ENCODE measurements around the gene ACP4.

DNA sequence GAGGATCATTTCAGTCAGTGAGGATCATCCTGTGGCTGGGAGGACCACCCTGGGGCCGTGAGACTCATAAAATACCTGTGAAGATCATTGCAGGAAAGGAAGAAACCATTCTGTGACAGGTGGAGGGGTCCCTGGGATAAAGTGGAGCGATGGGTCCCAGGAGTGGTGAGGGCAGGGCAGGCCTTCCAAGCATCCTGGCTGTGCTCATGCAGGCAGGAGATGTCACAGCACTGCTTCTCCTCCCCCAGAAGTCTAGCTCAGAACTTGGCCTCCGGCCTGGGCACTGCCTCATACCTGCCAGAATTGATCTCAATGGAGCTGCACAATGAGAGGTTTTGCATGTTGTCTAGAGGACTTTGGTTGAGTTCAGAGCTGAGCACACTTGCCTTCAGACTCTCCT is 22.3 kb downstream of the ACP4 start:
- TF ChIP-seq, protein P1, sequence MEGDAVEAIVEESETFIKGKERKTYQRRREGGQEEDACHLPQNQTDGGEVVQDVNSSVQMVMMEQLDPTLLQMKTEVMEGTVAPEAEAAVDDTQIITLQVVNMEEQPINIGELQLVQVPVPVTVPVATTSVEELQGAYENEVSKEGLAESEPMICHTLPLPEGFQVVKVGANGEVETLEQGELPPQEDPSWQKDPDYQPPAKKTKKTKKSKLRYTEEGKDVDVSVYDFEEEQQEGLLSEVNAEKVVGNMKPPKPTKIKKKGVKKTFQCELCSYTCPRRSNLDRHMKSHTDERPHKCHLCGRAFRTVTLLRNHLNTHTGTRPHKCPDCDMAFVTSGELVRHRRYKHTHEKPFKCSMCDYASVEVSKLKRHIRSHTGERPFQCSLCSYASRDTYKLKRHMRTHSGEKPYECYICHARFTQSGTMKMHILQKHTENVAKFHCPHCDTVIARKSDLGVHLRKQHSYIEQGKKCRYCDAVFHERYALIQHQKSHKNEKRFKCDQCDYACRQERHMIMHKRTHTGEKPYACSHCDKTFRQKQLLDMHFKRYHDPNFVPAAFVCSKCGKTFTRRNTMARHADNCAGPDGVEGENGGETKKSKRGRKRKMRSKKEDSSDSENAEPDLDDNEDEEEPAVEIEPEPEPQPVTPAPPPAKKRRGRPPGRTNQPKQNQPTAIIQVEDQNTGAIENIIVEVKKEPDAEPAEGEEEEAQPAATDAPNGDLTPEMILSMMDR (IDR thresholded peaks at IDR 0.05; ENCODE audit: low read depth, low read length) = no peak
- no peak for TF ChIP-seq EZH2phosphoT487 (IDR thresholded peaks at IDR 0.05; ENCODE audit: low read depth)

Measured in OCI-LY3 (cell line).